Measurements from ENCODE around the gene GMEB2.

GRCh38 chr20:63597651-63598478 is 29.0 kb downstream of the GMEB2 start:
- no peak for TF ChIP-seq CTCF (IDR thresholded peaks at IDR 0.05)
- TF ChIP-seq POLR2A (IDR thresholded peaks at IDR 0.05), result no peak
